ENCODE measurements around the gene GLT6D1.

DNA sequence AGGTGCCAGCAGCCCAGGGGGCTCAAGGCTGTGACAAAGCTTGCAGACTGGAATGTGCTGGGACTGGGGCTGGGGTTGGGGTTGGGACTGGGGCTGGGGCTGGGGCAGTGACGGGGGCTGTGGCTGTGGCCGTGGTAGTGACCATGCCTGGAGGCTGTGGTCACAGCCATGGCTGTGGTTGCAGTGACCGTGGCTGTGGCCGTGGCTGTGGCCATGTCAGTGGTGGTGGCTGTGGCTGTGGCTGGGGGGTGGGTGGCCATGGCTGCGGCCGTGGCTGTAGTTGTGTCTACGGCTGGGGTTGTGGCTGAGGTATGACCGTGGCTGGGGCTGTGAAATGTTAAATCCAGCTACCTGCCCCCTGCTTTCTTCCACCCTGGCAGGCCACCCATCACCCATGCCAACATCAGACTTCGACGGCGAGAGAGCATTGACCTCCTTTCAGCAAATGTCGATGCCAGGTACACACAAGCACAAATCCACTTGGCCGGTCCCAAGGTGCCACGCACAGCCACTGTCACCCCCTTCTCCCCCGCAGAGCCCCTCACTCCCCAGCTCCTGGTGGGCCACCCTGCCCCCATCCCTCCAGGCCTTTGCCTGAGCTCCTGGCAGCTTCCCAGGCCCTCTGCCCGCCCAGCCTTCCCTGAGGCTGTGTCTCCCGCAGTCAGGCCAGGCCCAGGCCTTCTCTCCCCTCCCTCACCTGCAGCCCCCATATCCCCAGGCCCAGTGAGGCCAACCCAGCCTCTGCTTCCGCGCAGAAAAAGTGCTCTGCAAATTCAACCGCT is 39.1 kb upstream of the GLT6D1 start:
- TF ChIP-seq, protein P1, sequence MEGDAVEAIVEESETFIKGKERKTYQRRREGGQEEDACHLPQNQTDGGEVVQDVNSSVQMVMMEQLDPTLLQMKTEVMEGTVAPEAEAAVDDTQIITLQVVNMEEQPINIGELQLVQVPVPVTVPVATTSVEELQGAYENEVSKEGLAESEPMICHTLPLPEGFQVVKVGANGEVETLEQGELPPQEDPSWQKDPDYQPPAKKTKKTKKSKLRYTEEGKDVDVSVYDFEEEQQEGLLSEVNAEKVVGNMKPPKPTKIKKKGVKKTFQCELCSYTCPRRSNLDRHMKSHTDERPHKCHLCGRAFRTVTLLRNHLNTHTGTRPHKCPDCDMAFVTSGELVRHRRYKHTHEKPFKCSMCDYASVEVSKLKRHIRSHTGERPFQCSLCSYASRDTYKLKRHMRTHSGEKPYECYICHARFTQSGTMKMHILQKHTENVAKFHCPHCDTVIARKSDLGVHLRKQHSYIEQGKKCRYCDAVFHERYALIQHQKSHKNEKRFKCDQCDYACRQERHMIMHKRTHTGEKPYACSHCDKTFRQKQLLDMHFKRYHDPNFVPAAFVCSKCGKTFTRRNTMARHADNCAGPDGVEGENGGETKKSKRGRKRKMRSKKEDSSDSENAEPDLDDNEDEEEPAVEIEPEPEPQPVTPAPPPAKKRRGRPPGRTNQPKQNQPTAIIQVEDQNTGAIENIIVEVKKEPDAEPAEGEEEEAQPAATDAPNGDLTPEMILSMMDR (IDR thresholded peaks at IDR 0.05): no peak
- TF ChIP-seq POLR2AphosphoS5 (IDR thresholded peaks at IDR 0.05; ENCODE audit: low read depth, low read length) (no peak), SIN3A (IDR thresholded peaks at IDR 0.05; ENCODE audit: borderline replicate concordance, insufficient read depth, low read depth, low read length) (no peak)
